HG03159 (cell line): ENCODE results near the gene SH3GLB2.
A peak's percentile ranks its signal among the peaks of the same experiment; 100 is the strongest.

ENCODE experiments used
- ATAC-seq: cut with Tn5 transposase; IDR thresholded peaks from one replicate; pipeline ENCODE4 v1.9.1; 2021; ENCODE audit warnings: mild to moderate bottlenecking, moderate library complexity; ENCODE audit not compliant: unreplicated experiment

The SH3GLB2 gene

DNA sequence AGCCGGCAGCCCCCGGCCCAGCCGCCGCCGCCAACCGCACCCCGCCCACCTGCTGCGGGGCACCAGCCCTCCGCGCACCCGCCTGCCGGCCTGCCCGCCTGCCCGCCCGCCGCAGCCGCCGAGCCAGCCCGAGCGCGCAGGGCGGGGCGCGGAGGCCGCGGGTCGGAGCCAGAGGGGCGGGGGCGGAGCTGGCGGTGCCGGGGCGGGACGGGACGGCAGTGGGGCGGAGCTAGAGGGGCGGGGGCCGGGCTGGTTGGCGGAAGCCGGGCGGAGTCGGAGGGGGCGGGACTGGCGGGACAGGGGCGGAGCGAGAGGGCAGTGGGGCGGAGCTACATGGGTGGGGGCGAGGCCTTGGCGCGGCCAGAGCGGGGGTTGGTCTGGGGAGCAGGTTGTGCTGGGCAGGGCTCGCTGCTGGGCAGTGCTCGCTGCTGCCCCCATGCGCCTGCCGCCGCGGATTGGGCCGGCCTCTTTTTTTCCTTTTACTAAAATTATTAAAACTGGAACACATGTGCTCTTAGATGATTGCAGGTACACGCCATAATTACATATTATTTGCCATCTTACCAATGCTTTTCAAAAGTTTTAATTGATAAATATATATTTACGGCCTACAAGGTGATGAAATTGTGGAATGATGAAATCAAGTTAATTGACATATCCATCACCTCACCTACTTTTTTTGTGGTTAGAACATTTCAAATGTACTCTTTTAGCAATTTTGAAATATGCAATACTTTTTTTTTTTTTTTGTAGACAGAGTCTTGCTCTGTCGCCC, at the start of gene SH3GLB2:
TSS of gene SH3GLB2 (minus strand) at position 140 of the 775 bp plus-strand sequence. CDS start 177 bp downstream, outside the sequence.
- ATAC-seq, result peak; percentile 75

DNA sequence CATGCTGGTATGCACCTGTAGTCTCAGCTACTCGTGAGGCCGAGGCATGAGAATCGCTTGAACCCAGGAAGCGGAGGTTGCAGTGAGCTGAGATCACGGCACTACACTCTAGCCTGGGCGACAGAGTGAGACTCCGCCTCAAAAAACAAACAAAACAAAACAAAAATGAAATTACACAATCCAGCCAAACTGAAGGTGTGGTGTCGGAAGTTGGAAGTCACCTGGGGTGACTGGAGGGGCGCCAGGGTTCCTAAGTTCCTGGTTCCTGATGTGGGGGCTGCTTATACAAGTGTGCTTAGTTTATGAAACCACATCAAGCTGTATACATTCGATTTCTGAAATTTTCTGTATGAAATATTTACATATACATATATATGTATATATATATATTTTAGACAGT, 49.1 kb upstream of the SH3GLB2 start:
- no peak for ATAC-seq

DNA sequence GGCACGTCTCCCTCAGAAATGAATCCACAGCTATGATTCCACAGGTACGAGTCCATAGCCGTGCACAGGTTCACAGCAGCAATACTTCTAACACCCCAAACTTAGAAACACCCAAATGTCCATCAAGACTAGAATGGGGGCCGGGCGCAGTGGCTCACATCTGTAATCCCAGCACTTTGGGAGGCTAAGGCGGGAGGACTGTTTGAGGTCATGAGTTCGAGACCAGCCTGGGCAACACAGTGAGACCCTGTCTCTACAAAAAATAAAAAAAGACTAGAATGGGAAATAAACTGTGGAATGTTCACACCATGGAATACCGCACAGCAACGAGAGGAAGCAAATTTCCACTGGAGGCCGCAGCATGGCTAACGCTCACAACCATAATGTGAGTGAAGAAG, 48.5 kb upstream of the SH3GLB2 start:
- ATAC-seq, result no peak

DNA sequence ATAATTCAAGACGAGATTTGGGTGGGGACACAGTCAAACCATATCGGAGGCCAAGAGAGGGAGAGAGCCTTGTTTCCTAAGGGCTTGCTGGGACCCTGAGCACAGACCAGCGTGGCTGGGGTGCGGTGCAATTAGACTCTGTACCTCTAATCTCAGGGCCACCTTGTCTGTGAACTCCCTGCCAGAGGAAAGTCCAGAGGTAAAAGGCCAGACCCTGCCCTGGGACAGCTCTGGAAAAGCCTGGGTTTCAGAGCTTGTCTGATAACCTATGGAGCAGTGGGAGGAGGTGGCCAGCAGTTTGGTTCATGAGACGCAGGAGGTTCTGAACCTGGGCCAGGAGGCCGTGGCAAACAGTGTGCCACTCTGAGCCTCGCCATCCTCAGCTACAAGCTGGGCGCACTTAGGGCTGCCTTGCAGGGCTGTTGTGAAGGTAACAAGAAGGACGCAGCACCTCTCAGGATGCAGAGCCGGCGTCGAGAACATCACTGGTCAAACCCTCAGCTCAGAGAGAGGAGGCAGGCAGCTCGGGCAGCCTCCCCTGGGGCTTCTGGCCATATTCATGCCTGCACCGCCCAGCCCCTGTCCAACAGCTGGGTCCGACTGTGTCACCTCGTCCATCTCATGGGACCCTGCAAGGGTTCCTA, 48.0 kb upstream of the SH3GLB2 start:
- no peak for ATAC-seq

DNA sequence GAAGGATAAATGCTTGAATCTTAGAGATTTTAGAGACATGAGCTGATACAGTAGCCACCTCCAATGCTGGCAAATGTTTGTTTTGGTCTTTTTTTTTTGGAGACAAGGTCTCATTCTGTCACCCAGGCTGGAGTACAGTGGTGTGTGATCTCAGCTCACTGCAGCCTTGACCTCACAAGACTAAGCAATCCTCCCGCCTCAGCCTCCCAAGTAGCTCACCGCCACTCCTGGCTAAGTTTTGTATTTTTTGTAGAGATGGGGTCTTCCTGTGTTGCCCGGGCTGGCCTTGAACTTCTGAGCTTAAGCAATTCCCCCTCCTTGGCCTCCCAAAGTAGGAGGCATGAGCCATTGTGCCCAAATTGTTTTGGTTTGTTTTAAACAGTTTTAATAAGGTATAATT, 46.0 kb upstream of the SH3GLB2 start:
- ATAC-seq, result no peak

DNA sequence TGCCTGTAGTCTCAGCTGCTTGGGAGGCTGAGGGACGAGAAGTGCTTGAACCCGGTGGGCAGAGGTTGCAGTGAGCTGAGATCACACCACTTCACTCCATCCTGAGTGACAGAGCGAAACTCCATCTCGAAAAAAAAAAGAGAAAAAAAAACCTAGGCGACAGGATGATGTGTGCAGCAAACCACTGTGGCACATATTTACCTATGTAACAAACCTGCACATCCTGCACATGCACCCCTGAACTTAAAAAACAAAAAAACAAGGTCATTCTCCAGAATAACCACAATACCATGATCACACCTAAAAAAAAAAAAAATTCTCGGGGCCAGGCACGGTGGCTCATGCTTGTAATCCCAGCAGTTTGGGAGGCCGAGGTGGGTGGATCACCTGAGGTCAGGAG, 45.3 kb upstream of the SH3GLB2 start:
- no peak for ATAC-seq

DNA sequence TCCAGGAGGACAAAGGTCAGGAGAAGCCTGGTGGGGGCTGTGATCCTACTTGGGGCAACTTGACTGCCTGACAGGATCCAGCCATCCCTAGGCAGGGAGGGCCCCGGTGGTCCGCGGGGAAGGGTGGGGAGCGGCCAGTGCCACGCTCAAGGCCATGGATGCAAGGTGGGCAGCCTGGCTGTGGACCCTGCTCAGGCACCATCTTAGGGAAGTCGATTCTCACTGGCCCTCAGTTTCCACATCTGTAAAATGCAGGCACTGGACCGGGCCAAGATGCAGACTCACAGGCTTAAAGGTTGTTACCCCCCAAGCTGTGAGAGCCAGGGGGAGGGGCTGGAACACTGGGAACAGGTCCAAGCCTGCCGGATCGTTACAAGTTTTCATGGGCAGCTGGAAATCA, 44.0 kb upstream of the SH3GLB2 start:
- ATAC-seq, result no peak

DNA sequence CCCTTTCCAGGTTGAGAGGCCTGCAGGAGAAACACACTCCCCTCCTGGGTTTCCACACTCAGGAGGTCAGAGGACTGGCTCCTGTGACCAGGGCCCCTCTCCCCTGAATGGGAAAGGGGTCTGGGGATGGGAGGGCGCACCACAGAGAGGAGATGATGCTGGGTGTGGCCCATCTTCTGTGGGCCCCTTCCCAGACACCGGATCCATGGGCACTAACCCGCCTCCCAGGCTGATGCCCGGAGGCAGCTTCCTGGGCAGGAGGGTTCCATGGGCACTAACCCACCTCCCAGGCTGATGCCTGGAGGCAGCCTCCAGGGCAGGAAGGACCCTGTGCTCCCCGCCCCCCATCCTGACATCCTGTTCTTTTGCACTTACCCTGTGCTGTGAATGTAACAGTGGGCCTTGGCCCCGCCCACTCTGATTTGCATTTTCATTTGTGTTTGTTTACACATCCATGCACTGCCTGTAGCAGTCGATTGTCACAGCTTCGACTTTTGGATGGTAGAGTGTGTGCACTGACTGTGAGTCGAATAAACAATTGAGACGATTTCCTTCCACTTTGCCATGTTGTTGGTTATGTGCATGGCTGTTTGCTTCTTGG, 43.5 kb upstream of the SH3GLB2 start:
- ATAC-seq, result no peak

DNA sequence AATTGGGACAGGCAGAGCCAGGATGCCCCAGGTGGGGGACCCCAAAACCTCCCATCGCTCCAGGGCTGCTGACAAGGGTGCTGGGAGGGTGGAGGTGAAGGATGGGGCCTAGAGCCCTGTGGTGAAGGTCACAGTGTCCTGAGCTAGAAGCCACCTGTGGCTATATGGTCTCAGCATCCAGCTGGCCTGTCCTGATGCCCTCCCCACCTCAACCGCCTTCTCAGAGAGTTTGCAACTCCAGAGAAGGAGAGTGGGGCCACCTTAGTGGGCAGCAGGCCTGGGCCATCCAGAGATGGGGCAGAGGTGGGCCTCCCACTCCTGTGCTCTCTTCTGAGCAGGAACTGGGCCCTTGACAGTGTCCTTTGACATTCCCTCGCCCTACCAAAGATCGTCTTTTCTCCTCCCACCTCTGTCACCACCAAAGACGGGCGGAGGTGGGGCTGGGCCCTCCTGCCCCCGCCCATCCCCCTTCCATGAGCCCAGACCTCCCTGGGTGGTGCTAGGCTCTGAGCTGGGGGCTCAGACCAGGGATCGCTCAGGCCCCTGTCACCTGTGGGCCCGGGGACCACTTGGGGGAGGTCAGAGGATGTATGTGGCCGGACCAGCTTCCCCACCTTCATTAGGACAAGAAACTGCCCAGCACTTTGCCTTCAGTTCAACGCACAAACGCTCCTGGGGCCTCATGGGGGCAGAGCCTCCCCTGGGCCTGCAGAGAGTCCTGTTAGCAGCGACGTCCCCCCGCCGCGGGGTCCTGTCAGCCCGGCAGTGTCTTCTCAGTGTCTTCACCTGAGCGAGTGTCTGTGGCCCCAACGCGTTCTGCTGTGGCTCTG, 42.8 kb upstream of the SH3GLB2 start:
- ATAC-seq, result no peak

DNA sequence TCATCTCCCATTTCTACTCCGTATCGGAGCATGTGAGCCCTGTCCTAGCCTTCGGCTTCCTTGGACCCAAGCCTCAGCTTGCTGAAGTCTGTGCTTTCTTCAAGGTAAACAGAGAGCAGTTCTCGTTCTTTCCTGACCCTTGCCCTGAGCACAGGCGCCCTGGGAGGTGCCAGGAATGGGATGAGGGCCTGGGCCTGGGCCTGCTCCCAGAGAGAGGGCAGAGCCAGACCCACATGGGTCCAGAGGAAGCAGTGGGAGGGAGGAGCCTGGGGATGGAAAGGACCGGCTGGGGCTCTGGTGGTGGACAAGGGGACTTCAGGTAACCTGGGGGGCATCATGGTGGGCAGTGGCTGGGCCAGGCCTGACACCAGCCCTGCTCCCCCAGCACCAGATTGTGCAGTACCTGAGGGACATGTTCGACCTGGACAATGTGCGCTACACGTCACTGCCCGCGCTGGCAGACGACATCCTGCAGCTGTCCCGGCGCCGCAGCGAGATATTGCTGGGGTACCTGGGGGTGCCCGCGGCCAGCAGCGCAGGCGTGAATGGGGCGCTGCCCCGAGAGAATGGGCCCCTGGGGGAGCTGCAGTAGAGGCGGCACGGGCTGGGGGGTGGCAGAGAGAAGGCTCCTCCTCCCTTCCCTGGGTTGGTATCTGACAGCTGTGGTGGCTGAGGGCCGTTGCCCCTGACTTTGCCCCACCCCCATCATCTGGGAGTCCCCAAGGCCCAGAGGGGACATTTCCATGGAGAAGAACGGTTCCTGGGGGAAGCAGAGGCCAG, 41.9 kb upstream of the SH3GLB2 start:
- no peak for ATAC-seq

DNA sequence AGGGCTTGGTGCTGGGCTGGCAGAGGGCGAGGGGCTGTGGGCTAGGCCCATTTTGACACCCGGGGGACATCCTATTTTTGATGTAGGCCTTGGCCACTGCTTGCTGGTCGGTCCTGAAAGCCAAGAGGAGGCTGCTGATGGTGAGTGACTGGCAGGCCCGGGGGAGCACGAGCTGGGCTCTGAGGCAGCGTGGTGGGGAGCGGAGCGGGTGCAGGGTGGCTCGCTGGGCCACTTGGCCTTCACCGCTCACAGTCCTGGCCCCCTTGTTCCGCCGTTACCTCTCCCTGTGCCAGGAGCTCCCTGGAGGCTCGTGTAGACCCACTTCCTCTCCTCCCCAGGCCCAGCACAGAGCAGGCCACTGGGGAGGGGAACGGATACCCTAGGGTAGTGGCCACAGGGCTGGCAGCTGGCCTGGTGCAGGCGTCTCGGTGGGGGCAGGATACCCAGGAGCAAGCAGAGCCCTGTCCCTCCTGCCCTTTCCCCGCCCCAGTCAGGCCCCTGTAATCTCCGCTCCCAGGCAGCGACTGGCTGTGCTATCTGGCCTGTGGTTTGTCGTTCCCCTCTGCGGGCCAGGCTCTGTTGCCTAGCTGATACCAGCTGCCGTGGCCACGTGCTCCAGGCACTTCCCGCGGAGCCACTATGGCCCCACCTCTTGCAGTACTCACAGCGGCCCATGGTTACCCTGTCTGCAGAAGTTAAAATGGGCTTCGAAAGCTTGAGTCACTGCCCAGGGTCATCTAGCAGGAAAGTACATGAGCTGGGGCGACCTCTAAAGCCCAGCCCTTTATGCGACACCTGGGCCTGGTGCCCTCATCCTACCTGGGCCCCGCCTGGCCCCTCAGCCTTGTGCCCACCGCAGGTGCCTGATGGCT, 41.1 kb upstream of the SH3GLB2 start:
- peak; percentile 82 for ATAC-seq

DNA sequence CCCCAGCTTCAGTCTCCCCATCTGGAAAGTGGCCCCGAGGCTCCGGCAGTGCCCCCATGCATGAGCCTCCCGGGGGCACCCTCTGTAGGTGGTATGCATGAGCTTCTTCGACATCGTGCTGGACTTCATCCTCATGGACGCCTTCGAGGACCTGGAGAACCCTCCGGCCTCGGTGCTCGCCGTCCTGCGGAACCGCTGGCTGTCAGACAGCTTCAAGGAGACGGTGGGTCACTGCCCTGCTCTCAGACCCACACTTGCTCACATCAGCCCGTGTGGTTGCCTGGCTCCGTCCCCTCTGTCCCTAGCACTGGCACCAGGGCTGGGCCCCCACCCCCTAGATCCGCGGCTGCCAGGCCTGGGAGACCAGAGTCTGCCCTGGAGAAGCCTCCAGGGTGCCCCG, 40.0 kb upstream of the SH3GLB2 start:
- no peak for ATAC-seq

DNA sequence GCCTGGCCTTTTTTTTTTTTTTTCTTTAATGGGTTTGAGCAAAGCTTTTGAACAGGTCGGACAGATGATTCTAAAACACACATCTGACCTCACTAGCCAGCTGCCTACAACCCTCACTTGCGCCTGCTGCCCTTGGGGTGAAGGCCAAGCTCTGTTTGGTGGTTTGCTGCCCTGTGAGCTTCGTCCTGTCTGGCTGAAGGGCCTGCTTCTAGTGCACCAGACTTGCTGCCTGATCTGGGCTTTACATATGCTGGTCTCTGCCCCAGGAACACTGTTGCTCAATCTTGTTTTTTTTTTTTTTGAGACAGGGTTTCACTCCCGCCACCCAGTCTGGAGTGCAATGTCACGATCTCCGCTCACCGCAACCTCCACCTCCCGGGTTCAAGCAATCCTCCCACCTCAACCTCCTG, 36.4 kb upstream of the SH3GLB2 start:
- ATAC-seq, result no peak

DNA sequence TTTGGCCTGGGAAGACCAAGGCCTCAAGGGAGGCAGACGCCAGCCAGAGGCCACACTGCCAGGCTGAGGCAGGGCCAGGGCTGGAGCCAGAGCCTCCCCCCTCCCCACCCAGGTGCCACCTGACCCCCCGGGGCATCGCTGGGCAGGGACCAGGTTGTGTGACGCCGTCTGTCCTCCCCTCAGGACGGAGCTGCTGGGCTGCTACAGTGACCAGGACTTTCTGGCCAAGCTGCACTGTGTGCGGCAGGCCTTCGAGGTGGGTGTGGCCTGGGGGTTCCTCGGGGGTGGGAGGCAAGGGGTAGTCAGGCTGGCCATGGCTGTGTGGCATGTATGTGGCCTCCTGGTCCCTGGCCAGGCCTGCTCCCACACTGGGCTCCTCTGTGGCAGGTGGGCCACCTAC, 34.9 kb upstream of the SH3GLB2 start:
- ATAC-seq, result no peak

DNA sequence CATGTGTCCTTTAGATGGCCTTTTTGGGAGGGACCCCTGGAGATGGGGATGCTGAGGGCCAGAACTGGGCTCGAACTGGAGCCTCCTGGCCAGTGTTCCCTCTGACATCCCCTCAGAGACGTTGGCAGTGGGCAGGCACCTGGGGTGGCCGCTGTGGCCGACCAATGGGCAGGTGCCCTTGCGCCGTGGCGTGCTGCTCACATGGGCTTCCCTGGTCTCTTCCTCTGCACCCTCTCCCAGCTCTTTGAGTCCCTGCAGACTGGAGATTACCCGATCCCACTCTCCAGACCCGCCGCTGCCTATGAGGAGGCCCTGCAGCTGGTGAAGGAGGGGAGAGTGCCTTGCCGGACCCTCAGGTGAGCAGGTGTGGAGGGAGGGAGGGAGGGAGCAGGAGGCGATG, 32.9 kb upstream of the SH3GLB2 start:
- no peak for ATAC-seq

DNA sequence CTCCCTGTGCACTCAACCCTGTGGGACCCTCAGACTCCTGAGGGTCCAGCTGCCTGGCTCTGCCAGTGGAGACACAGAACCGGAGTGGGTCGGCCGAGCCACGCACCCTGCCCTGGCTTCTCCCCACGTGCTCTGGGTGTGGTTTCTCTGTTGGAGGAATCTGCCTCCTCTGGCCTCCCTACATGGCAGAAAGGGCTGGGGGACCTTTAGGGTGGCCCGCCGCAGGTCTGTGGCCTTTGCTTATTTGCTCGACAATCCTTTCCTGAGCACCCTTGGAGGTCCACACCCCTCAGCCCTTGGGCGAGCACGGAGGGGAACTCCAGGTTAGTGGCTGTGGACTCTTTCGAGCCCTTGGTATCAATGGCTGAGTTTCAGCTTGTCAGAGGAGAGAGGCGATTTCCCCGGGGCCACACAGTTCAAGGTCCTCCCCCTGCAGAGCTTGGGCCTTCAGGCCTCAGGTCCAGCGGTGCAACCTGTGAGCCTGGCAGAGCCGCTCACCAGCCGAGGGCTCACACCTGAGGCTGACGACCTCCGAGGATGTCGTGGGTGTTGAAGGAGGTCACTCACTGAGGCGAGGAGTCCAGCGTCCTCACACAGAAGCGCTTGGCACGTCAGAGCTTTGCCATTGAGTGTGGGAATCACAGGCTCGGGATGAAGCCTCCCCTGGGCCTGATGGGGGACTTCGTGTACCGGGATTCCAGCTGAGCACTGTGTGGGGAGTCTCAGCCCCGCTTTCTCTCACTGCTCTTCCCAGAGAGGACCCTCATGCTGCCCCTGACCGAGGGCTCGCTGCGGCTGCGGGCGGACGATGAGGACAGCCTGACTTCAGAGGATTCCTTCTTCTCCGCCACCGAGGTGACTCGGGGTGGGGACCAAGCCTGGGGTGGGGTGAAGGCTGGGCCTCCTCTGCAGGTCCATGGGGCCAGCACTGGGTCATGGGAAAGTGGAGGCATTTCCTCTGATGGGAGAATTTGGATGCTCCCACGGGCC, 32.0 kb upstream of the SH3GLB2 start:
- ATAC-seq, result no peak

DNA sequence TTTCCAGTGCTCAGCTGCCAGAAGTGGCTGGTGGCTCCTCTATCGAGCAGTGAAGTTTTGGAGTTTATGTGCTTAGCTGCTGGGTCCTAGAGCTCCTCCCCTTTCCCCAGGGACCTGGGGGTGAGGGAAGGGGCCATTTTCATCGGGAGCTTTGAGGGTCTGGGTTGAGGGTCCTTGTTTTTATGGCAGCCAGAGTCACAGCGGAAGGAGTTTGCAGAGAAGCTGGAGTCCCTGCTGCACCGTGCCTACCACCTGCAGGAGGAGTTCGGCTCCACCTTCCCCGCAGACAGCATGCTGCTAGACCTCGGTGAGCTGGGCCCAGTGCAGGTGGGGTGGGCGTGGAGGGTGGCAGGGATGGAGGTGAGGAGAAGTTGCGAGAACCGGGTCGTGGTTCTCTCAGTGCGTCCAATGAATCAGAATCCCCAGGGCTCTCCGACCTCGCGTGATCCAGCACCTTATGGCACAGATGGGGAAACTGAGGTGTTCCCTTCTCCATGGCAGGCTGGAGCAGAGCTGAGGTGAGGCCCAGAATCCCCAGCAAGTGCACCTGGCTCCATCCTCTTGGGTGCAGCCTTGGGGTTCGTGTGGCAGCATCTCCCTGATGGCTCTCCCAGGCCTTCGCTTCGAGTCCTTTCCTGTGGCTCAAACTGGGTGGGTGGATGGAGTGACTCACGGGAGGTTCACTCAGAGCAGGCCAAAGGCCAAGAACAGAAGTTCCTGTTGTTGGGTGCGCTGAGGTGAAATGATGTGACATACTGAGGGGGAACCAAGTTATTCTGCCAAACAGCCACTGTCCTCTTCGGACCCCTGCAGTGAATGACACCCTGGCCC, 31.0 kb upstream of the SH3GLB2 start:
- ATAC-seq, result no peak
